ENCODE results near the gene SPRED3. TPM values are rescaled to one million over a fixed set of nuclear protein-coding genes. Genes with fewer than 3 reads are reported as not detected.
A peak's percentile ranks its signal among the peaks of the same experiment; 100 is the strongest.
"Not testable (repeated sequence)": the region's sequence is repeated elsewhere in the genome, so short reads cannot be mapped to it uniquely, and the experiment has no call there.

The SPRED3 gene
- total RNA-seq, 2 donors from 2014 or later = 2.5 to 4.6 TPM

DNA sequence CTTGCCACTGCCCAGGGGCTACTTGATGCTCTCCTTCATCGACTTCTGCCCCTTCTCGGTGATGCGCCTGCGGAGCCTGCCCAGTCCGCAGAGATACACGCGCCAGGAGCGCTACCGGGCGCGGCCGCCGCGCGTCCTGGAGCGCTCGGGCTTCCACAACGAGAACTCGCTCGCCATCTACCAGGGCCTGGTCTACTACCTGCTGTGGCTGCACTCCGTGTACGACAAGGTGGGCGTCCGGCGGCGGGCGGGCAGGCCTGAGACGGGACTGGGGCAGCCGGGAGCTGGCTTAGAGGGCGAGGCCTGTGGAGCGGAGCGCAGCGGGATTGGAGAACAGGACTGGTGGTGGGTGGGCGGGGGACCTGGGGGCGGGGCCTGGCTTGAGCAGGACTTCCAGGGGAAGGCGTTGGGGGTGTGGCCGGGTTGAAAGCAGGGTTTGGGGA, 26.8 kb upstream of the SPRED3 start:
- ATAC-seq (peak; percentile 81 to 88), DNase-seq (ENCODE audit: low spot score) (peak; percentile 78)
- peaks cover 6 to 11% of the 10 kb centered on the region in 2 donors for H3K4me1 Mint-ChIP-seq (ENCODE audit: low read depth in 2 of 2)
- H3K9me3 Mint-ChIP-seq = no peaks in the 10 kb centered on the region
- H3K4me3 Mint-ChIP-seq = peak overlapping the region; percentile 83
- H3K27ac Mint-ChIP-seq = no peak overlapping the region
- H3K27me3 Mint-ChIP-seq = peaks cover 9 to 22% of the 10 kb centered on the region in 2 donors
- H3K36me3 Mint-ChIP-seq = no peaks in the 10 kb centered on the region

DNA sequence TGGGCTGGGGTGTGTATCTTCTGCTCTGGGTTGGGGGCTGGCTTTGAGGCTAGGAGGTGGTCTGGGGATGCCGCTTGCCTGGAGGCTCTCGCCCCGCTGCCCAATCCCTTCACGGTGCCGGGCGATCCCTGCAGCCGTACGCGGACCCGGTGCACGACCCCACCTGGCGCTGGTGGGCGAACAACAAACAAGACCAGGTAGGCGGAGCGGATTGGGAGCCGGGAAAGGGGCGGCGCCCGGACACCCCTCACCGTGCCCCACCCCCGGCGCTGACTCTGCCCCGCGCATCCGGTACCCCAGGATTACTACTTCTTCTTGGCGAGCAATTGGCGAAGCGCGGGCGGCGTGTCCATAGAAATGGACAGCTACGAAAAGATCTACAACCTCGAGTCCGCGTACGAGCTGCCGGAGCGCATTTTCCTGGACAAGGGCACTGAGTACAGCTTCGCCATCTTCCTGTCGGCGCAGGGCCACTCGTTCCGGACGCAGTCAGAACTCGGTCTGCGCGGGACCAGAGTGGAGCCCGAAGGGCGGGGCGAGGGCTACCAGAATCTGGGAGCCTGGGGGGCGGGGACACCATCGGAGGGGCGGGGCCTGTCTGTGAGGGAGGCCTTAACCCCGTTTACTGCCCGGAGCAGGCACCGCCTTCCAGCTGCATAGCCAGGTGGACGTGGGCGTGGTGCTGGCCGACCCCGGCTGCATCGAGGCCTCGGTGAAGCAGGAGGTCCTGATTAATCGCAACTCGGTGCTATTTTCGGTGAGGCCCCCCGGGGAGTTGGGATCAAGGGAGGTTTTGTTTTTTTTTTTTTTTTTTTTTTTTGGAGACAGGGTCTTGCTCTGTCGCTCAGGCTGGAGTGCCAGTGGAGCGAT, 26.2 kb upstream of the SPRED3 start:
- no peaks in the 10 kb centered on the region for H3K9me3 Mint-ChIP-seq
- H3K36me3 Mint-ChIP-seq = no peaks in the 10 kb centered on the region
- H3K4me3 Mint-ChIP-seq = peak overlapping the region; percentile 83
- DNase-seq (ENCODE audit: low spot score) = peak; percentile 85
- H3K27ac Mint-ChIP-seq = no peak overlapping the region
- peaks cover 9 to 20% of the 10 kb centered on the region in 2 donors for H3K27me3 Mint-ChIP-seq
- peak; percentile 85 to 90 for ATAC-seq
- H3K4me1 Mint-ChIP-seq (ENCODE audit: low read depth in 2 of 2) = peaks cover 6 to 11% of the 10 kb centered on the region in 2 donors

DNA sequence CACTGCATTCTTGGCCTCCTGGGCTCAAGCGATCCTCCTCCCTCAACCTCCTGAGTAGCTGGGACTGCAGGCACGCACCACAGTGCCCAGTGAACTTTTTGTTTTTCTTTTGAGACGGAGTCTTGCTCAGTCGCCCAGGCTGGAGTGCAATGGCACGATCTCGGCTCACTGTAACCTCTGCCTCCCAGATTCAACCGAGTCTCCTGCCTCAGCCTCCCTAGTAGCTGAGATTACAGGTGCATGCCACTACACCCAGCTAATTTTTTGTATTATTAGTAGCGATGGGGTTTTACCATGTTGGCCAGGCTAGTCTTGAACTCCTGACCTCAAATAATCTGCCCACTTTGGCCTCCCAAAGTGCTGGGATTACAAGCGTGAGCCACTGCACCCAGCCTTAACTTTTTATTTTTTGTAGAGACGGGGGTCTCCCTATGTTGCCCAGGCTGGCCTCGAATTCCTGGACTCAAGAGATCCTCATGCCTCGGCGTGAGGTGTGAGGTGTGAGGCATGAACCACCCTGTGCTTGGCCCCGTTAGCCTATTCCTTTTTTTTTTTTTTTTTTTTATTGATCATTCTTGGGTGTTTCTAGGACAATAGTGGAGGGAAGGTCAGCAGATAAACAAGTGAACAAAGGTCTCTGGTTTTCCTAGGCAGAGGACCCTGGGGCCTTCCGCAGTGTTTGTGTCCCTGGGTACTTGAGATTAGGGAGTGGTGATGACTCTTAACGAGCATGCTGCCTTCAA, 25.4 kb upstream of the SPRED3 start:
- Mint-ChIP-seq H3K4me1 (ENCODE audit: low read depth in 2 of 2) (peaks cover 6 to 11% of the 10 kb centered on the region in 2 donors), H3K4me3 (peak overlapping the region; percentile 38), H3K27me3 (peaks cover 9 to 20% of the 10 kb centered on the region in 2 donors)
- H3K27ac Mint-ChIP-seq; DNase-seq (ENCODE audit: low spot score); H3K9me3 Mint-ChIP-seq; H3K36me3 Mint-ChIP-seq; ATAC-seq: not testable (repeated sequence)

DNA sequence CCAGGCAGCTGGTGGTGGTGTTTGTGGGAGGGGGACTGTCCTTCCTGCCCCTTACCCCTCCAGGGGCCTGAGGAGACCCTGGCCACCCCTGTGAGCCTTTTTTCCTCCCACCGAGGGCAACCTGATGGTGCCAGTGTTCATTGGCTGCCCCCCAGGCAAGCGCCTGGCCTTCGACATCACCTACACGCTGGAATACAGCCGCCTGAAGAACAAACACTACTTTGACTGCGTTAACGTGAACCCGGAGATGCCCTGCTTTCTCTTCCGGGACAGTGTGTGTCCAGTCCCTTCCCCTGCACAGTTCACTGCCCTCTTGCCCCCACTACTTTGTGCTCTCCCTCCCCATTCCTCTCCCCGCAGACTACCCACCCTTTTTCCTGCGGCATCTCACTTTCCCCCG, 21.5 kb upstream of the SPRED3 start:
- ATAC-seq (no peak), DNase-seq (ENCODE audit: low spot score) (no peak)
- peaks cover 0 to 2% of the 10 kb centered on the region in 2 donors for H3K4me1 Mint-ChIP-seq (ENCODE audit: low read depth in 2 of 2)
- H3K27me3 Mint-ChIP-seq = peaks cover 7 to 9% of the 10 kb centered on the region in 2 donors
- no peak overlapping the region for H3K4me3 Mint-ChIP-seq
- no peak overlapping the region for H3K27ac Mint-ChIP-seq
- H3K36me3 Mint-ChIP-seq = no peaks in the 10 kb centered on the region
- no peaks in the 10 kb centered on the region for H3K9me3 Mint-ChIP-seq

DNA sequence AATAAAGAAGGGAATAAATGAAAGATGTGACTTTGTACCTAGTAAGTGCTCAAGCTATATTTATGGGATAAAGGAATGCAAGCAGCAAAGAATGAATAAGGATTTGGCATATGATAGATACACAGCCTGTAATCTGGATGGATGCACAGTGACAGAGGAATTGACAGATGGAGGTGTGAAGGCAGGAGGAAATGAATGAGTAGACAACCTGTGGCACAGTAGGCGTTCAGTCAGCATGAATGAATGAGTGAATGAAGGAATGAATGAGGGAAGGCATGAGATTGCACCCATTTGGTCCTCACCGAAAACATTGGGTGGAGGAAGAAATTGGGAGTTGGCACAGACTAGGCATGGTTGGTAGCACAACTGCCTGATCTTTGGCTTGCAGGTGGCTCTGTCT, 18.9 kb upstream of the SPRED3 start:
- Mint-ChIP-seq H3K27ac (no peak overlapping the region), H3K27me3 (peaks cover 7 to 9% of the 10 kb centered on the region in 2 donors), H3K9me3 (no peaks in the 10 kb centered on the region), H3K4me1 (ENCODE audit: low read depth in 2 of 2) (peaks cover 3 to 6% of the 10 kb centered on the region in 2 donors), H3K36me3 (peaks cover under 1% of the 10 kb centered on the region), H3K4me3 (no peak overlapping the region)
- DNase-seq (ENCODE audit: low spot score) = no peak
- no peak for ATAC-seq

DNA sequence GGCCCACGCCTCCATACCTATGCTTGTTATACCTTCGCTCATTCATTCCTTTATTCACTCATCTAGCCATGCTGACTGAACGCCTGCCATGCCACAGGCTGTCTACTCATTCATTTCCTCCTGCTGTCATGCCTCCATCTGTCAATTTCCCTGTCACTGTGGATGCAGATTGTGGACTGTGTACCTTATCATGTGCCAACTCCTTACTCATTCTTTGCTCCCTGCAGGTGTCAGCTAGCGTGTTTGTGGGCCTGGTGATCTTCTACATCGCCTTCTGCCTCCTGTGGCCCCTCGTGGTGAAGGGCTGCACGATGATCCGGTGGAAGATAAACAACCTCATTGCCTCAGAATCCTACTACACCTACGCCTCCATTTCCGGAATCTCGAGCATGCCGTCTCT, 18.2 kb upstream of the SPRED3 start:
- H3K4me1 Mint-ChIP-seq (ENCODE audit: low read depth in 2 of 2) = peaks cover 10 to 13% of the 10 kb centered on the region in 2 donors
- ATAC-seq = no peak
- no peak for DNase-seq (ENCODE audit: low spot score)
- no peaks in the 10 kb centered on the region for H3K9me3 Mint-ChIP-seq
- peaks cover 7 to 9% of the 10 kb centered on the region in 2 donors for H3K27me3 Mint-ChIP-seq
- no peak overlapping the region for H3K27ac Mint-ChIP-seq
- H3K4me3 Mint-ChIP-seq = no peak overlapping the region
- peaks cover 8% of the 10 kb centered on the region for H3K36me3 Mint-ChIP-seq

DNA sequence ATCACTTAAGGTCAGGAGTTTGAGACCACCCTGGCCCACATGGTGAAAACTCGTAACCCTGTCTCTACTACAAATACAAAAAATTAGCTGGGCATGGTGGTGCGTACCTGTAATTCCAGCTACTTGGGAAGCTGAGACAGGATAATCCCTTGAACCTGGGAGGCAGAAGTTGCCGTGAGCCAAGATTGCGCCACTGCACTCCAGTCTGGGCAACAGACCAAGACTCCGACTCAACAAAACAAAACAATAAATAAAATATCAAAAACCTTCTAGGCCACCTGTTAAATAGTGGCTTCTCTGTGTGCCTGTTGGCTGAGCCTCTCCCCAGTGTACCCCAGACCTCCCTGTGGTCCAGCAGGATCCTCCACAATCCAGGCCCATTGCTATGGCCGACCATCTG, 17.4 kb upstream of the SPRED3 start:
- H3K27ac Mint-ChIP-seq = no peak overlapping the region

DNA sequence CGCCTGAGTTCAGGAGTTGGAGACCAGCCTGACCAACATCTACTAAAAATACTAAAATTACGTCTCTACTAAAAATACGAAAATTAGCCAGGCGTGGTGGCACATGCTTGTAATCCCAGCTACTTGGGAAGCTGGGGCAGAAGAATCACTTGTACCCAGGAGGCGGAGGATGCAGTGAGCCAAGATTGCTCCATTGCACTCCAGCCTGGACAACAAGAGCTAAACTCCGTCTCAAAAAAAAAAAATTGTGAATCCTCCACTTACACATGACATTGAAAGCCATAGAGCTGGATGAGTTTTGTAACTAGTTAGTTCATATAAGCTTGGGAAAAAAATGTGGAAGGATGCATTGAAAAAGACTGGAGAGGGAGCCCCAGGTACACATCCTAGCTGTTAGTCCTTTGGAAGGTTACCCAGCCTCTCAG, 14.6 kb upstream of the SPRED3 start:
- Mint-ChIP-seq H3K36me3 (peaks cover 9% of the 10 kb centered on the region), H3K27ac (peak overlapping the region; percentile 95 to 98), H3K9me3 (no peaks in the 10 kb centered on the region), H3K27me3 (peaks cover 4 to 7% of the 10 kb centered on the region in 2 donors), H3K4me3 (peak overlapping the region; percentile 99), H3K4me1 (ENCODE audit: low read depth in 2 of 2) (peaks cover 27 to 30% of the 10 kb centered on the region in 2 donors)
- ATAC-seq (no peak), DNase-seq (ENCODE audit: low spot score) (no peak)

More for the DNA sequence above, 17.4 kb upstream of the SPRED3 start:
- Mint-ChIP-seq H3K9me3 (no peaks in the 10 kb centered on the region), H3K36me3 (peaks cover 9% of the 10 kb centered on the region), H3K4me1 (ENCODE audit: low read depth in 2 of 2) (peaks cover 18 to 21% of the 10 kb centered on the region in 2 donors), H3K27me3 (peaks cover 7% of the 10 kb centered on the region in 2 donors), H3K4me3 (no peak overlapping the region)
- ATAC-seq (no peak), DNase-seq (ENCODE audit: low spot score) (no peak)

DNA sequence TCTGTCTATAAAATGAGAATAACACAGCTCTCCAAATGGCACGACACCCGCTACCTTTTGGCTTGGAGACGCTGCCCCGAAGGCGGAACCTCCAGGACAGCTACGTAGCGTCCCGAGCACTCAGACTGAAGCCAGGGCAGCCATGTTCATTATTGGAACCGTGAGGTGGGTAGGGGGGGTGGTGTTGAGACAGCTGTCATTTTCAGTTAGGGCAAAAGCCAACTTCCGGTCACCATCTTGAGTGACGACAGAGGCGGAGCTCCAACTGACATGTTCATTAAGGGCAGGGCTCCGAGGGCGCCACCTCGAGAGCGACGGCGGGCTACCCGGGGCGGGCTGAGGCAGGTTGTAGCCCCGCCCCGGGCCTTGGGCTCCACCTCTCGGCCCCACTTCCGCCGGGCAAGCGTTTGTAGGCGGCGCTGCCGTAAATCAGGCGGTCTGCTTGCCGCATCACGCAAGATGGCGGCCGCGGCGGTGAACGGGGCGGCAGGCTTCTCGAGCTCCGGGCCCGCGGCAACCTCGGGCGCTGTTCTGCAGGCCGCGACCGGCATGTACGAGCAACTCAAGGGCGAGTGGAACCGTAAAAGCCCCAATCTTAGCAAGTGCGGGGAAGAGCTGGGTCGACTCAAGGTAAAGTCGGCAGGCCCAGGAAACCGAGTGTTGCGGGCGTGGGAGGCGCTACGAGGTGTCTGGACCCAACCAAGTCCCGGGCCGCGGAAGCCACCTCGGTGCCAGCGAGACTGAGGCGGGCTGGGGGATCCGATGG, 14.0 kb upstream of the SPRED3 start, which contains the start of gene PSMD8:
TSS of gene PSMD8 (plus strand) at position 240 of the 766 bp plus-strand sequence. CDS start at position 271, 31 bp downstream.
- peak; percentile 99 for DNase-seq (ENCODE audit: low spot score)
- Mint-ChIP-seq H3K9me3 (no peaks in the 10 kb centered on the region), H3K4me3 (peak within 1 kb of the TSS; percentile 99), H3K4me1 (ENCODE audit: low read depth in 2 of 2) (peaks cover 30 to 33% of the 10 kb centered on the region in 2 donors), H3K36me3 (peaks cover 9% of the 10 kb centered on the region), H3K27ac (peak within 1 kb of the TSS; percentile 95 to 98), H3K27me3 (peaks cover 4 to 7% of the 10 kb centered on the region in 2 donors)
- peak; percentile 99 for ATAC-seq

DNA sequence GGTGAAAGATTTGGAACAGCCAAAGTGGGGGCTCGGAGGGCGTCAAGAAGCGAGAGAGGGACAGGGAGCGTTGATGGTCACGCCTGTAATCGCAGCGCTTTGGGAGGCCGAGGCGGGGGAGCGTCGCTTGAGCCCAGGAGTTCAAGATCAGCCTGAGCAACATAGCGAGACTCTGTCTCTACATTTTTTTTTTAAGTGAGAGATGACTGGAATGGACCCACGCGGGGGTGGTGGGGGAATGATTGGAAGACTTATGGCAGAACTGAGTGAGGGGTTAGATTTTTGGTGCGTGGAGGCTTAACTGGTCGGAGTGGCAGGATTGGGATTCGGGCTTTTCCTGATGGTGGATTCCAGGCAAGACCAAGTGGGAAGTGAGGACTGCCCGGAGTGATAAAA, 13.4 kb upstream of the SPRED3 start:
- H3K27ac Mint-ChIP-seq = peak overlapping the region; percentile 95 to 98
- peak overlapping the region; percentile 99 for H3K4me3 Mint-ChIP-seq
- H3K36me3 Mint-ChIP-seq = peaks cover 9% of the 10 kb centered on the region
- DNase-seq (ENCODE audit: low spot score) (no peak), ATAC-seq (no peak)
- peaks cover 4 to 7% of the 10 kb centered on the region in 2 donors for H3K27me3 Mint-ChIP-seq
- H3K9me3 Mint-ChIP-seq = no peaks in the 10 kb centered on the region
- H3K4me1 Mint-ChIP-seq (ENCODE audit: low read depth in 2 of 2) = peaks cover 30 to 34% of the 10 kb centered on the region in 2 donors

DNA sequence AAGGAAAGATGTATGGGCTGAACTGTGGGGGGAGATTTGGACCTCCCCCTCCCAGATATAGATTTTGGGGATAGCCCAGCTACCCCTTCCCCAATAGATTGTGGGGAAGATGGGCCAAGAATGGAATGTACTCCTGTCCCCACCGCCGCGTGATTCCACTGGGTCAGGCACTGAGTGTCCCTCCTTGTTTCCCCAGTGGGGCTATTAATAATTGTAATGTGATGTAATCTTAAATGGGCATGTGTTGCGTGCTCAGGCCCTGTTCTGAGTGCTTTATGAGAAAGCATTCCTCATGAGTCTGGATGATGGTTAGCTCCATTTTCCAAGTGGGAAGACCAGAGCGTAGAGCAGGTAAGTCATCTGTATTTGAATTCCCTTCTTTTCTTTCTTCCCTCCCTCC, 12.7 kb upstream of the SPRED3 start:
- H3K4me3 Mint-ChIP-seq = peak overlapping the region; percentile 99
- H3K27me3 Mint-ChIP-seq = peaks cover 0 to under 1% of the 10 kb centered on the region in 2 donors
- peak overlapping the region; percentile 95 to 98 for H3K27ac Mint-ChIP-seq
- no peaks in the 10 kb centered on the region for H3K9me3 Mint-ChIP-seq
- ATAC-seq = no peak
- H3K4me1 Mint-ChIP-seq (ENCODE audit: low read depth in 2 of 2) = peaks cover 30 to 34% of the 10 kb centered on the region in 2 donors
- DNase-seq (ENCODE audit: low spot score) = no peak
- H3K36me3 Mint-ChIP-seq = peaks cover 9% of the 10 kb centered on the region

DNA sequence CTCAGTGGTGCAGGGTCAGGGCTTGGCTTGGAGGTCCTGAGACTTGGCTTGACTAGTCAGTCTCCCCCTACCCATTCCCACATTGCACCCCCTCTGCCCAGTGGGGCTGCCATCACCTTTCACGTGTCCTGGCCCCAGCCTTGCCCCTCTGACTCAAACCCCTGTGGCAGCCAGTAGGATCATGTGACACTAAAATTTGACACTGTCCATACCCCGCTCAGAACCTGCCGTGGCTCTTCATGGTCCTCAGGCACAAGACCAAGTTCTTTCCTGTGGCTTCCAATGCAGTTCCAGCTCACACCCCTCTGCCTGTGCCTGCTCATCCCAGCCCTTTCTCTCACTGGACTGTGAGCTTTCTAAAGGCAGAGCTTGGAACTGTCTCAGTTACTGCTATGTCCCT, 11.9 kb upstream of the SPRED3 start:
- ATAC-seq (no peak), DNase-seq (ENCODE audit: low spot score) (no peak)
- Mint-ChIP-seq H3K4me3 (peak overlapping the region; percentile 99), H3K4me1 (ENCODE audit: low read depth in 2 of 2) (peaks cover 30 to 34% of the 10 kb centered on the region in 2 donors), H3K9me3 (no peaks in the 10 kb centered on the region), H3K27ac (peak overlapping the region in 1 of 2 donors; percentile 79), H3K27me3 (no peaks in the 10 kb centered on the region), H3K36me3 (peaks cover 12% of the 10 kb centered on the region)

DNA sequence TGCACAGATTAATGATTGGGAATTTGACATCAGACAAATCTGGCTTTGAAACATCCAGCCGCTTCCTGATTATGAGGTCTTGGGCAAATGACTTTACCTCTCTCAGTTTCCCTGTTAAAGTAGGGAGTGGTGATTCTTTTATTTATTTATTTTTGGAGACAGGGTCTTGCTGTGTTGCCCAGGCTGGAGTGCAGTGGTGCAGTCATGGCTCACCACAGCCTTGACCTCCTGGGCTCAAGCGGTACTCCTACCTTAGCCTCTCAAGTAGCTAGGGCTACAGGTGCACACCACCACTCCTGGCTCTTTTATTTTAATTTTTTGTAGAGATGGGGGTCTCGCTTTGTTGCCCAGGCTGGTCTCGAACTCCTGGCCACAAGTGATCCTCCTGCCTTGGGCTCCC, 11.4 kb upstream of the SPRED3 start:
- Mint-ChIP-seq H3K9me3 (no peaks in the 10 kb centered on the region), H3K4me3 (peak overlapping the region; percentile 99), H3K27me3 (no peaks in the 10 kb centered on the region), H3K4me1 (ENCODE audit: low read depth in 2 of 2) (peaks cover 30 to 34% of the 10 kb centered on the region in 2 donors), H3K36me3 (peaks cover 17% of the 10 kb centered on the region), H3K27ac (peak overlapping the region in 1 of 2 donors; percentile 79)
- ATAC-seq (no peak), DNase-seq (ENCODE audit: low spot score) (no peak)

Data from natural killer cell treated with Interleukin-12 subunit alpha and Interleukin-12 subunit beta and Interleukin-15 and Interleukin-18, amount 100 ng/mL, for 72 hours (primary cell).